ENCODE data around the gene OR5K3. TPM values are rescaled to one million over a fixed set of nuclear protein-coding genes. Genes with fewer than 3 reads are reported as not detected.

OR5K3 gene
- total RNA-seq, 1 experiment from 2014 or later = not detected

- no peak overlapping the region for H3K4me2 ChIP-seq (ENCODE audit: insufficient read depth, insufficient read length, low read length)
- H3K9ac ChIP-seq (ENCODE audit: extremely low read depth, insufficient read length, low read length) = no peak overlapping the region
- H3K23ac ChIP-seq (ENCODE audit: insufficient read length, low read depth, low read length) = no peak overlapping the region
- Mint-ChIP-seq H3K27me3 (ENCODE audit: low read depth) (no peaks in the 10 kb centered on the region), H3K4me1 (no peaks in the 10 kb centered on the region), H3K27ac (no peak overlapping the region), H3K36me3 (ENCODE audit: insufficient read depth in 1 of 3, low read depth in 3 of 3) (no peaks in the 10 kb centered on the region), H3K9me3 (no peaks in the 10 kb centered on the region; a peak in 1 of 5 replicates), H3K4me3 (no peak overlapping the region)
- H4K5ac ChIP-seq (ENCODE audit: insufficient read length, low read depth, low read length) = no peak overlapping the region
- H3K4ac ChIP-seq (ENCODE audit: low read depth, low read length) = no peak overlapping the region
- H3K4me1 ChIP-seq (ENCODE audit: insufficient read depth, low read length) = no peaks in the 10 kb centered on the region
- no peaks in the 10 kb centered on the region for H3K79me2 ChIP-seq (ENCODE audit: insufficient read depth, low read length)
- H4K8ac ChIP-seq (replicated peaks; ENCODE audit: insufficient read length, low read depth, low read length) = no peak overlapping the region
- H2BK15ac ChIP-seq (ENCODE audit: low read depth, low read length) = no peak overlapping the region
- no peak overlapping the region for H2AK5ac ChIP-seq (ENCODE audit: insufficient read length, low read length)
- no peaks in the 10 kb centered on the region for H3K9me3 ChIP-seq (ENCODE audit: control insufficient read depth, low read depth, low read length)
- TF ChIP-seq, protein P1, sequence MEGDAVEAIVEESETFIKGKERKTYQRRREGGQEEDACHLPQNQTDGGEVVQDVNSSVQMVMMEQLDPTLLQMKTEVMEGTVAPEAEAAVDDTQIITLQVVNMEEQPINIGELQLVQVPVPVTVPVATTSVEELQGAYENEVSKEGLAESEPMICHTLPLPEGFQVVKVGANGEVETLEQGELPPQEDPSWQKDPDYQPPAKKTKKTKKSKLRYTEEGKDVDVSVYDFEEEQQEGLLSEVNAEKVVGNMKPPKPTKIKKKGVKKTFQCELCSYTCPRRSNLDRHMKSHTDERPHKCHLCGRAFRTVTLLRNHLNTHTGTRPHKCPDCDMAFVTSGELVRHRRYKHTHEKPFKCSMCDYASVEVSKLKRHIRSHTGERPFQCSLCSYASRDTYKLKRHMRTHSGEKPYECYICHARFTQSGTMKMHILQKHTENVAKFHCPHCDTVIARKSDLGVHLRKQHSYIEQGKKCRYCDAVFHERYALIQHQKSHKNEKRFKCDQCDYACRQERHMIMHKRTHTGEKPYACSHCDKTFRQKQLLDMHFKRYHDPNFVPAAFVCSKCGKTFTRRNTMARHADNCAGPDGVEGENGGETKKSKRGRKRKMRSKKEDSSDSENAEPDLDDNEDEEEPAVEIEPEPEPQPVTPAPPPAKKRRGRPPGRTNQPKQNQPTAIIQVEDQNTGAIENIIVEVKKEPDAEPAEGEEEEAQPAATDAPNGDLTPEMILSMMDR (conservative IDR thresholded peaks at IDR 0.05) = no peak
- no peaks in the 10 kb centered on the region for H3K79me1 ChIP-seq (ENCODE audit: insufficient read depth, low read depth, low read length, poor library complexity, severe bottlenecking)
- H3K56ac ChIP-seq (ENCODE audit: insufficient read length, low read depth, low read length) = no peak overlapping the region
- H3K27me3 ChIP-seq (ENCODE audit: insufficient read depth, low read length) = no peaks in the 10 kb centered on the region
- H3K23me2 ChIP-seq (ENCODE audit: insufficient read length, low read depth, low read length, poor library complexity, severe bottlenecking) = no peaks in the 10 kb centered on the region
- H3K27ac ChIP-seq (ENCODE audit: insufficient read length, low read depth, low read length) = no peak overlapping the region
- no peak overlapping the region for H2BK20ac ChIP-seq (ENCODE audit: low read depth, low read length, poor library complexity, severe bottlenecking)
- H4K20me1 ChIP-seq (ENCODE audit: control insufficient read depth, insufficient read depth, insufficient read length) = no peaks in the 10 kb centered on the region
- no peak overlapping the region for H2AFZ ChIP-seq (ENCODE audit: low read length)
- DNase-seq = no peak
- H3K18ac ChIP-seq (ENCODE audit: insufficient read length, low read depth, low read length) = no peak overlapping the region
- H2BK5ac ChIP-seq (ENCODE audit: insufficient read length, low read length) = no peak overlapping the region
- no peak overlapping the region for H3K14ac ChIP-seq (ENCODE audit: insufficient read depth, low read length)
- H2BK12ac ChIP-seq (ENCODE audit: insufficient read length, low read depth, low read length) = no peak overlapping the region
- no peak overlapping the region for H3T11ph ChIP-seq (ENCODE audit: low read length)
- no peak overlapping the region for H4K91ac ChIP-seq (ENCODE audit: insufficient read length, low read depth, low read length)
- no peak overlapping the region for H2BK120ac ChIP-seq (ENCODE audit: low read depth, low read length, poor library complexity, severe bottlenecking)
Observed at GRCh38 chr3:98440283-98440682, 49.8 kb downstream of the OR5K3 start.

Other genes starting within 250 kb of the OR5K3 start
- not detected in 2 replicates for gene OR5H14, start 243.2 kb upstream of the OR5K3 start, total RNA-seq (2021)
- gene OR5H15, start 224.0 kb upstream of the OR5K3 start, total RNA-seq (2021) = not detected in 2 replicates
- not detected in 2 replicates for gene OR5H6, start 126.4 kb upstream of the OR5K3 start, total RNA-seq (2021)
- gene OR5H2, start 108.2 kb upstream of the OR5K3 start, total RNA-seq (2021) = not detected in 2 replicates
- not detected in 2 replicates for gene OR5K4, start 36.8 kb upstream of the OR5K3 start, total RNA-seq (2021)
- not detected in 2 replicates for gene OR5K1, start 72.5 kb downstream of the OR5K3 start, total RNA-seq (2021)
- gene OR5K2, start 107.0 kb downstream of the OR5K3 start, total RNA-seq (2021) = not detected in 2 replicates
- 83.0 and 85.0 TPM in 2 replicates for gene CLDND1, start 132.2 kb downstream of the OR5K3 start, total RNA-seq (2021)
- gene GPR15, start 141.3 kb downstream of the OR5K3 start, total RNA-seq (2021) = not detected in 2 replicates
- gene CPOX, start 202.9 kb downstream of the OR5K3 start, total RNA-seq (2021) = 22.7 and 24.7 TPM in 2 replicates